Suprapubic skin (tissue), 4 donors: ENCODE data around the gene FRY.

ENCODE experiments used
- CTCF ChIP-seq, 2 donors: fragments of 200-600 bp in 1 of 2; fragments of 450-650 bp in 1 of 2; sonication (generic) in 1 of 2; IDR thresholded peaks; one replicate each; pipeline ENCODE4 v1.5.1; 2016 to 2019; ENCODE audit warnings: antibody characterized with exemption in 2 of 2, mild to moderate bottlenecking in 1 of 2, moderate library complexity in 1 of 2
- EP300 ChIP-seq: sonication (generic); formaldehyde crosslinking; IDR thresholded peaks from one replicate; pipeline ENCODE4 v1.6.1; 2017; ENCODE audit warnings: antibody characterized with exemption
- POLR2A ChIP-seq, 2 donors: fragments of 450-650 bp; IDR thresholded peaks; one replicate each; pipeline ENCODE4 v1.6.1; 2017; ENCODE audit warnings: antibody characterized with exemption in 2 of 2, mild to moderate bottlenecking in 2 of 2, moderate library complexity in 2 of 2
- POLR2AphosphoS5 ChIP-seq, 3 donors: sonication (generic); formaldehyde crosslinking; IDR thresholded peaks; one replicate each; pipeline ENCODE4 v1.6.1; 2017; ENCODE audit warnings: antibody characterized with exemption in 3 of 3

GRCh38 chr13:32105653-32106313 lies 74.2 kb downstream of the FRY start:
- no peak for TF ChIP-seq CTCF (IDR thresholded peaks at IDR 0.05)
- TF ChIP-seq POLR2A (IDR thresholded peaks at IDR 0.05) = no peak
- TF ChIP-seq EP300 = no peak
- no peak for TF ChIP-seq POLR2AphosphoS5 (IDR thresholded peaks at IDR 0.05)
